Fibroblast of skin of left biceps (primary cell): ENCODE measurements around the gene LSM4.

Experiments
- DNase-seq, 2 experiments: peaks; one replicate each; pipeline ENCODE4 v3.0.0-alpha.2; 2013; ENCODE audit warnings: low read depth in 2 of 2

LSM4 gene

DNA sequence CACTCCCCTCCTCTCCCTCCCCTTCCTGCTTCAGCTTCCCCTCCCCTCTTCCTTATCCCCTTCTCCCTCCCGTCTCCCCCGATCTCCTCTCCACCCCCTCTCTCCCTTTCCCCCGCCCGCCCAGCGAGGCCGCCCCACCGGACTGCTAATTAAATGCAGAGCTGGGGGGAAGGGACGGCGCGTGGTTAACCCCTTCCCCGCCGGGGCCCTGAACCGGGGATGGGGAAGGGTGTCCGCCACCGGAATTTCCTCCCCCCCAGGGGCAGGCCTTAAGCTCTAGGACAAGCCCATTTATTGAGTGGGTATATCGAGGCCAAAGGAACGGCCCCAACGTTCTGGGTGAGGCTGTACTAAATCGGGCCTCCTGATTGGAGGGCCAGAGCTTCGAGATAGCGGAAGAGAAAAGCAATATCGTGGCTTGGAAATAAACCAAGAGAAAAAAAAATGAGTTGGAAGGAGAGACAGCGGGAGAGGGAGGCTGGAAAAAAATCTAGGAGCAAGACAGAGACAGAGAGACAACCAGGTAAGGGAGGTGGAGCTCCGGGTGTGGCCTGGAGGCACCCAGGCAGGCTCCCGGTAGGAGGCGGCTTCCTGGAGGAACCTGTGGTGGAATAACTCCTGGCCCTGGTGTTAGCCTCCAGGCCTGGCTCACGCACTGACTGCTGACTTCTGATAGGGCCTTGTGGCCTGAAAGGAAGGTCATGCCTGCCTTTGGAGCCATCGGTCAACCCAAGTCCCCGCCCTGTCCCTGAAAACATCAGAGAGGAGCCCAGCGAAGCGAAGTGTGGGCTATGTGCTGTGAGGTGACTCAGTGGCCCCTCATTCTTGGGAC, 29.9 kb downstream of the LSM4 start:
- DNase-seq, result peak; percentile 72 to 78

DNA sequence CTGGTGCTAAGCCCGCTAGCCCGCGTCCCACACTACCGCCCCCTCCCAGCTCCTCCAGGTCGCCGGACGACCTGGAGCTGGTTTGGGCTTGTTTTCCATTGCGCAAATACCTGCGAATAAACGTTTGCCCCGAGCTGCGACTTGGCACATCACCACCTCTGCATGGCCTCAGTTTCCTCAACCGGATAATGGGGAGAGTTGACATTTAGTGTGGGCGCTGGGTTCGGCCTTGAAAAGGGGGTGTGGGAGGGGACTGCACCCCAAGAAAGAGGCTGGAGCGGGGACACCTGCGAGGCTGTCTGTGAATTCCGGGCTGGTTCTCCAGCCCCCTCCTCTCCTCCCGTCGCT, 30.4 kb downstream of the LSM4 start:
- no peak for DNase-seq

DNA sequence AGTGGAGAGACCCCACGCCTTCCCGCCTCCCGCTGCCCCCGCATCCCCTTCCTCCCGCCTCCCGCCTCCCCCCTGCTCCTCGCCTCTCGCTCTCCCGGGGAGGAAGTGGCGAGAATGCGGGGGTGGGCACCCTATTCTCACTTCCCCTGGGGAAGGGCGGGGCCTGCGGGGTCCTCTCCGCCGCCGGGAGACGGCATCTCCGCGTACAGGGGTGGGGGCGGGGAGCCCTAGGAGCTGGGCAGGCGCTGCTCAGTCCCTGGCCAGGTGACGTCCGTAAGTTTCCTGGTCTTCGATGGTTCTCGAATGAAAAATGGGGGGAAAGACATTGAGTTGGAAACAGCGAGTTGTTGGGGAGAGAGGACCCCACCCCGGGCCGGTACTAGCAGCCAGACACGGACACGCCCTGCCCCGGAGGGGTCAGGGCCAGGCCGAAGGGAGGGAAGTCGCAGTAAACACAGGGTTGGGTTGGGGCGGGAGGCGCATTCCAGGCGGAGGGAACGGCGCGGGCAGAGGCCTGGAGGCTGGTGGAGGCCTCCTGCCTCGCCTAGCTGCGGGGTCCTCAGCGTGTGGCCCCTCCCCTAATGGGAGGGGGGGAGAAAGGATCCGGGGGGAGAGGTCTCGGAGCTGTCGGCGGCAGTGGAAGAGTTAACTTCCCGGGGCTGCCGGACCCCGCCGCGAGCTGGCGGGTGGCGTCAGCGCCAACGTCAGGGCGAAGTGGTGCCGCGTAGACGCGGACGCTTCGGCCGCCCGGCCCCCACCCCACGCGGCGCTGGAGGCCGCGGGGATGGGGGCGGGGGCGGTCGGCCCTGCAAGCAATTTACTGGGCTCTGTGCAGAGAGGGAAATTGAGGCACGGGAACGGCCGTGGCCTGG, 31.1 kb downstream of the LSM4 start:
- peak in 1 of 2 experiments; percentile 50 for DNase-seq

DNA sequence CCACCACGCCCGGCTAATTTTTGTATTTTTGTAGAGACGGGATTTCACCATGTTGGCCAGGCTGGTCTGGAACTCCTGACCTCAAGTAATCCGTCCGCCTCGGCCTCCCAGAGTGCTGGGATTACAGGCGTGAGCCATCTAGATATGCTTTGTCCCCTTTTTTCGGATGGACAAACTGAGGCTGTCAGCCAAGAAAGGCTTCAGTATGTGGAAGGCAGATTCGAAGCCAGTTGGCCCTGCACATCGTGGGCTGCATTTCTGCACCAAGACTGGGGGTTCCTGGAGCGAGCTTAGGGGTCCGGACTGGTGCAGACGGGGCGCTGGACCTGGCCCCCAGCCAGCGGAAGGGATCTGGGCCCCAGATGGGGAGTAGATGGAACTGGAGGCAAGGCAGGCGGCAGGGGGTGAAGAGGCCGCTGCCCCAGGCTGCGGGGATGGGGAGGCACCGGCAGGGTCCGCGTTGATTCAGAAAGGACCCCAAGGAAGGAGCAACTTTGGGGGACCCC, 31.8 kb downstream of the LSM4 start:
- no peak for DNase-seq

DNA sequence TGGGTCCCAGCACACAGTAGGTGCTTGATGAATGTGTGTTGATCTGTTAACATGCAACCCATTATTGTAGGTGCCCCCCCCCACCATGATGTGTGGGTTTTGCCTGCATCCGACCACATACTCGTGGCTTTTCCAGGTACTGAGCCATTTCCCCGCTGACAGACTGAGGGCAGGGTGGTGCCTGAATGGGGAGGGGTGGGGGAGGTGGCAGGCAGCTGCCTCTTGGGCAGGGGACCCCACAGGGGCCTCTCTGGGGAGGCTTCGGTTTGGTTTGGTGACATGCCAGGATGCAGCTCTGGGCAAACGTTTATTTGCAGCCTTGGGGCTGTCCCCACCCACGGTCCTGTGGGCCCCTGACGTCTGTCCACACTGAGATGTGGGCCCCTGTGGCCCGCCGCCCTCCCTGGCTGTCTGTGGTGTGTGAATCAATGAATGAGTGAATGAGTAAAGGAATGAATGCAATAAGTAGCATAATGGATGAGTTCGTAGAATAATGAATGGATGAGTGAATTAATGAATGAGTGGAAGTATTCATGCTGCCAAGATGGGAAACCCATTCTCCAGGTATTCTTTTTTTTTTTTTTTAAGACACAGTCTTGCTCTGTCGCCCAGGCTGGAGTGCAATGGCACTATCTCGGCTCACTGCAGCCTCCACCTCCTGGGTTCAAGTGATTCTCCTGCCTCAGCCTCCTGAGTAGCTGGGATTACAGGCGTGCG, 32.4 kb downstream of the LSM4 start:
- no peak for DNase-seq

DNA sequence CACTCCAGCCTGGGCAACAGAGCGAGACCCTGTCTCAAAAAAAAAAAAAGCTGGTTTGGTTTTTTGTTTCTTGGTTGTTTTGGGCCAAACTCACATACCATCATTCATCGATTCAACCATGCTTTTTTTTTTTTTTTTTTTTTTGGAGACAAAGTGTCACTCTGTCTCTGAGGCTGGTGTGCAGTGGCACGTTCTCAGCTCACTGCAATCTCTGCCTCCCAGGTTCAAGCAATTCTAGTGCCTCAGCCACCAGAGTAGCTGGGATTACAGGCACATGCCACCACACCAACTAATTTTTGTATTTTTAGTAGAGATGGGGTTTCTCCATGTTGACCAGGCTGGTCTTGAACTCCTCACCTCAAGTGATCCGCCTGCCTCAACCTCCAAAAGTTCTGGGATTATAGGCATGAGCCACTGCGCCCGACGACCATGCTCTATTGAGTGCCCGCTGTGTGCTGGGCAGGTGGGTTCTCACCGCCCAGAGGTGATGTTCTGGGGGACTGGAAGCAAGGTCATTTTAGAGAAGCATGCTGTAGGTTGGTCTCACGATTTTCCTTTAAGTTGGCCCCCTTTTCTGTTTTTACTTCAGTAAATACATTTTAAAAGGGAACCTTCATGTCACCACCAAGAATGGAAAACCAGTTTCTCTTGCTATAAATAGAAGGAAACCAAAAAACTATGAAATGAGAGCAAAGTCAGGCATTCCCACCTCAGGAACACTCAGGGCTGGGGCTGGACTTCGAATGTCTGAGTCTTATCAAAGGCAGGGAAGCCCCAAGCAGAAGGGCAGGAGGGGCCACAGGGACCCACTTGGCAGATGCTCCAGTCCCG, 33.2 kb downstream of the LSM4 start:
- no peak for DNase-seq

DNA sequence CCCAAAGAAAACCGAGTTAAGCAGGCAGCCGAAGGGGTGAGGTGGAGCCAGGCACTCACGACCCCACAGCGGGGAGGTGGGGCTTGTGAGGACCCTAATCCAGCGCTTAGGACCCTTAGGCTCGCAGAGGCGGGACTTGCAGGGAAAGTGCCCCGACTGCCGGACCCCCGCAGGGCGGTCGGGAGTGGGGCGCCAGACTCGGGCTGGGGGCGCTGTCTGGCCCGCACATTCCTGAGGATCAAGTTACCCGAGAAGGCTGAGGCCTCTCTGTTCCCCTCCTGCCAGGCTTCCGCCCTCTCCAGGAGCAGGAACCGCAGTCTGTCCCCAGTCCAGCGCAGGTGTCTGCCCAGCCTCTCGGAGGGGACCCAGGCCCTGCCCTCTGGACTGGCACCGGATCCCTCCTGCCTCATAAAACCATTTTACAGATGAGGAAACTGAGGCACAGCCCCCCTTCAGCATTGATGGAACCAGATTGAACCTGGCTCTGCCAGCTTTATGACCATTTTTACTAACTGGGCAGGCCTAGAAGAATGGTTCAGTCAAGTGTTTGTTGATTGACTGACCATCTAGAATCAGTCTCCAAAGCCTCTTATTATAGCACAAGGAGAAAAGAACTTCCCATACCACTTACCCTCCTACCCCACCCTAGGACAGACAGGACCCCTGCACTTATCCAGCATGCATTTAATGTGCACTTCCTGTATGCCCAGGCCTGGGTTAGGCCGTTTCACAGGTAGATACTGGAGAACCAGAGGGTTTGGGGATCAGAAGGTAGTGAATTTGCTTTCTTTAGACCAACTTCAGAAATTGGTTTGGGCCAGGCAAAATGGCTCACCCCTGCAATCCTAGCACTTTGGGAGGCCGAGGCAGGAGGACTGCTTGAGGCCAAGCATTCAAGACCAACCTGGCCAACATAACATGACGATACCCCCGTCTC, 34.8 kb downstream of the LSM4 start:
- no peak for DNase-seq

DNA sequence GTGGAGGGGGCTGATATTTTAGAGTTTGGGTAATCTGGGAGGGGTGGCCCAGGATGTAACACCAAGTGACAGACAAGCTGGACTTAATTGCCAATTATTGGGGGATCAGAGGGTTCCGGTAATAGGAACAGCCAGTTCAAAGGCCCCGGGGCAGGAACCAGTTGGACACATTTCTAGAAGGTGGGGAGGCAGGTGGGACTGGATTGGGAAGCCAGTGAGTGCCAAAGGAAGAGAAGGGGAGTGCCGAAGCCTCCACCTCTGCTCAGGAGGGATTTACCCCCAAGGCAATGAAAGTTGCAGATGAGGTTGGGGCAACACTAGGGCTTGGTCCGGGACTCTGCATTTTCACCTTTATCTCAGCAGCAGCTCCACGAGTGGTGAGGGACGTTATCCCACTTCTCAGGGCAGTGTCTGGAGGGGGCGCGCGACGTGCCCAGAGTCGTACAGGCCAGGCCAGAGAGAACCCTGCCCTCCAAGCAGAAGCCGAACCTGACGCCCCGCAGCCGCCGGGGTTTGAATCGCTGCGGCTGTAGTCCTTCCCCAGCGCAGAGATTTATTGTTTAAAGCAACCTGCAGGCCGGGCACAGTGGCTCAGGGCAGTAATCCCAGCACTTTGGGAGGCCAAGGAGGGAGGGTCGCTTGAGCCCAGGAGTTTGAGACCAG, 35.8 kb downstream of the LSM4 start:
- no peak for DNase-seq

DNA sequence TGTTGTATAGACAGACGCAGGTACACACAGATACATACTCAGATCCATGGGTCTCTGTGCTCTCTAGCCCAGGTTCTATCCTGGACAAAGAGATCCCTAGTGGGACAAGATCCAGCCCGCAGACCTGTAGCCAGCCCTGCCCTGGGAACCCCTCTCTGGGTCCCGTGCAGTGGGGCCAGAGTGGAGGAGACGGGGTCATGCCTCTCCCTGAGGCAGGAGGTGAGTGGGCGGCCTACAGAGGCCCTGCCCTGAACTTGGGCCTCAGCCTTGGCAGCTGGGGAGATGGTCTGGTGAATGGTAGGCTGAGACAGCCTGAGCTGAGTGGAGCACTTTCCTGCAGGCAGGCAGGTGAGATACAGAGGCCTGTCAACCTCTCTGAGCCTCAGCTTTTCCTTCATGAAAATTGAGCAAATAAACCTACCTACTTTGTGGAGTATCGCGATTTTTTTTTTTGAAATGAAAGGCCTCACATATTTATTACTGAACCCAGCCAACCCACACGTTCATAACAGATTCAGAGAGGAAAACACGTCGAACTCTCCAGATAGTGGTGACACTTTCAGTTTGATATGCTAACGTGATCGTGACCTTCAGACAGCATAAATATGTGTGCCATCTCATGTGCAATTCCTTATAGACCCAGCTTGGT, 38.0 kb downstream of the LSM4 start:
- DNase-seq, result no peak

DNA sequence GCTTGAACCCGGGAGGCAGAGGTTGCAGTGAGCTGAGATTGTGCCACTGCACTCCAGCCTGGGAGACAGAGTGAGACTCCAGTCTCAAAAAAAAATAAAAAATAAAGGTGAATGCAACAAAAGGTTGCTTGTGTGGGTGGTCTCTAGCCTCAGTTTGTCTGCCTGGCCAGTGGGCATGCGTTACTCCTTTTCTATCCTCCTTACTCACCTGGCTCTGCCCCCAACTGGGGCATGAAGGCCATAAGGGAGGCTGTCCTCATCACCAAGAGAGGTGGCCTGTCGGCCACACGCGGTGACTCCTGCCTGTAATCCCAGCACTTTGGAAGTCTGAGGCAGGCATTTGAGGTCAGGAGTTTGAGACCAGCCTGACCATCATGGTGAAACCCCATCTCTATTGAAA, 39.5 kb downstream of the LSM4 start:
- no peak for DNase-seq

DNA sequence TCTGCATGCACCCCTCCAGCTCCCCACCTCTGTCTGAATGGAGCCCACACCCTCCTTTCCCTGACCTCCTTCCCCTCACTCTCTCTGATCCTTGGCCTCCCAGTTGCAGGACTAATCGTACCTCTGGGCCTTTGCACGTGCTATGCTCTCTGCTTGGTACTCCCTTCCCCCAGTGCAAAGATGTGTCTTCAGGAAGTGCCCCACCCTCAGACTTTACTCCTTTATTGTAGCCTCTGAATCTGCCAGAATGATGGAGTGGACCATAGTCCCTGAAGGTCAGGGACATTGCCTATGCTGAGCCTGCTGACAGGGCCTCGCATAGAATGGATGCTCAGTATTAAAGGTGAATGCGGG, 40.1 kb downstream of the LSM4 start:
- DNase-seq, result no peak

DNA sequence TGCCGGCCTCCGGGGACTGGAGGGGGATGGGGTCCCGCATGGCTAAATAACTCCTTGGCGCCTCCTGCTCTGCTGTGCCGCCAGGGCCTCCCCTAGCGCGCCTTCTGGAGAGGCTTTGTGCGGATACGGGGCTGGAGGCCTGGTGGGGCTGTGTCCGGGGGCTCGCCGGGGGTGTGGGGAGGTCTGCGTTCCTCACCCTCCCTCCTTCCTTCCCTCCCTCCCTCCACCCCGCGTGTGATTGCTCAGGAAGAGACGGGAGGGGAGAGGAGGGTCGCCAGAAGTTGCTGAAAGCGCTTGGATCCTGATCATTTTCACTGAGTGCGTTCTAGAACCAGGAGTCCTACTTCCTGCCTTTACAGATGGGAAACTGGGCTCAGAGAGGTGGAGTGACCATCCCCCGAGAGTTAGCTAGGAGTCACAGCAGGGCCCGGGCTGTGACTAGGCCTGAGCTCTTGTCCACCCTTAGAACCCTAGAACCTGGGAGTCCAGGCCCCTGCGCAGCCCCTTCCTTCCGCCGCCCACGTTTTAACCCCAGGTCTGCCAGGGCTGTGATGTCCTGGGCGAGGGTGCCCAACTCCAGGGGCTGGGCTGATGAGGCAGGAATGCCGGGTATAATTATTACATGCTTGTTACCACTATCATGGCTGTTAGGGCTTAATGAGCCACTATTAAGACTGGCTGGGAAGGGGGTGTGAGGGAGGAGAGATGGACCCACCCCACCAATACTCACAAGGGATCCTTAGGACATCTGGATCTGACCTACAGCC, 40.7 kb downstream of the LSM4 start:
- DNase-seq, result no peak

DNA sequence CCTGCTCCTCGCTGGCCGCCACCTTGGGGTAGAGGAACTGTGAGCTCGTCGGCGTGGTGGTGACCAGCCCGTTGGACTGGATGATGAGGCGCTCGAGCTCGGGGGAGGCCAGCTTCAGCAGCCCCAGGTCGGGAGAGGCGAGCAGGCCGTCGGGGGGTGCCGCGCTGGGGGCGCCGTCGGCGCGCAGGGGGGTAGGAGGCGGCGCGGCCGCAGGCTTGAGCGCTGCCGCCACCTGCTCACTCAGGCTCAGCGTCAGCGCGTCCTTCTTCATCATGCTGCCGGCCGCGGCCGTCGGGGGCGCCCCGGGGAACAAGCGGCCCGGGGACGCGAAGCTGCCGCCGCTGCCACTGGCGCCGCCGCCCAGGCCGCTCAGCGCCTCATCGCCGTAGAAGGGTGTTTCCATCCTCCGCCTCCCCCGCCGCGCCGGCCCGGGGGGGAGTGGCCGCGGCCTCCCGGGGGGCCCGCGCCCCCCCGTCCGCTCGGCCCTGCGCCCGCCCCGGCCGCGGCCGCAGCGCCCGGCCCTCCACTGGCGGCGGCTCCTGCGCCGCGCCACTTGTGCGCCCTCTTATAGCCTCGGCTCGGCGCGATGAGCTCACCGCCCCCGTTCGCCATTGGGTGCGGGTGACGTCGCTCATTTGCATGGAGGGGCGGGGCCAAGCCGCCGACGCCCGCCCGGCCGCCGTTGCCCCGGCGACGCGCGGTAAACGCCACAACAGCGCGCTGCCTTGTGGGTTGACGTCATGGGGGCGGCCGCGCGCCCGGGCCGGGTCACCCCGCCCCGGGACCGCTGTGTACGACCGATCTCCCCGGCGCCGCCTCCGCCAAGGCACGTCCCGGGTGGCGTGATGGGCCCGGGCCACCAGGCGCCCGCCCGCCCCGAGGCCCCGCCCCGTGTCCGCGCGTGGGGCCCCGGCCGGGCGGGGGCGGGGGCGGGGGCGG, 41.5 kb downstream of the LSM4 start, which contains the start of gene JUND:
Gene JUND (minus strand): TSS at position 541 of the 939 bp plus-strand sequence. CDS start 138 bp downstream, at position 403.
- peak; percentile 97 for DNase-seq

DNA sequence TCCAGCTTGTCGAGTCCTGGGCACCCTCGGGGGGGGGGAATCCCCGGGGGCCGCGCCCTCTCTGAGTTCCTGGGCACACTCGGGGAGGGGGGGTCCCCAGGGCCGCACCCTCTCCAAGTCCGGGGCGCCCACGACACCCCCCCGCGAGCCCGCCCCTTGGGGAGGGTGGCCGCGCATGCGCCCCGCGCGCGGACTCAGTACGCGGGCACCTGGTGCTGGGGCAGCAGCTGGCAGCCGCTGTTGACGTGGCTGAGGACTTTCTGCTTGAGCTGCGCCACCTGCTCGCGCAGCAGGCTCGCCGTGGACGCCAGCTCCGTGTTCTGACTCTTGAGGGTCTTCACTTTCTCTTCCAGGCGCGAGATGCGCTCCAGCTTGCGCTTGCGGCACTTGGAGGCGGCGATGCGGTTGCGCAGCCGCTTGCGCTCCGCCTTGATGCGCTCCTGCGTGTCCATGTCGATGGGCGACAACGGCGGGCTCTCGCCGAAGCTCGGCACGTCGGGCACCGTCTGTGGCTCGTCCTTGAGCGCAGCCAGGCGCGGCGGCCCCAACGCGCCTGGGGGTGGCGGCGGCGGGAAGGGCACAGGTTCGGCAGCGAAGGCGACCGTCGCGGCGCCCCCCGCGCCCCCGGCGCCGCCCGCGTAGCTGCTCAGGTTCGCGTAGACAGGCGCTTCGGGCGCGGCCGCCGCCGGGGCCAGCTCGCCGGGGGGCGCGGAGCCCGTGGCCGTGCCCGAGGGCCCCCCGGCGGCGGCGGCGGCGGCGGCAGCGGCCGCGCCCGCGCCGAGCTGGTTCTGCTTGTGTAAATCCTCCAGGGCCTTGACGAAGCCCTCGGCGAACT, 42.4 kb downstream of the LSM4 start:
- DNase-seq, result no peak

DNA sequence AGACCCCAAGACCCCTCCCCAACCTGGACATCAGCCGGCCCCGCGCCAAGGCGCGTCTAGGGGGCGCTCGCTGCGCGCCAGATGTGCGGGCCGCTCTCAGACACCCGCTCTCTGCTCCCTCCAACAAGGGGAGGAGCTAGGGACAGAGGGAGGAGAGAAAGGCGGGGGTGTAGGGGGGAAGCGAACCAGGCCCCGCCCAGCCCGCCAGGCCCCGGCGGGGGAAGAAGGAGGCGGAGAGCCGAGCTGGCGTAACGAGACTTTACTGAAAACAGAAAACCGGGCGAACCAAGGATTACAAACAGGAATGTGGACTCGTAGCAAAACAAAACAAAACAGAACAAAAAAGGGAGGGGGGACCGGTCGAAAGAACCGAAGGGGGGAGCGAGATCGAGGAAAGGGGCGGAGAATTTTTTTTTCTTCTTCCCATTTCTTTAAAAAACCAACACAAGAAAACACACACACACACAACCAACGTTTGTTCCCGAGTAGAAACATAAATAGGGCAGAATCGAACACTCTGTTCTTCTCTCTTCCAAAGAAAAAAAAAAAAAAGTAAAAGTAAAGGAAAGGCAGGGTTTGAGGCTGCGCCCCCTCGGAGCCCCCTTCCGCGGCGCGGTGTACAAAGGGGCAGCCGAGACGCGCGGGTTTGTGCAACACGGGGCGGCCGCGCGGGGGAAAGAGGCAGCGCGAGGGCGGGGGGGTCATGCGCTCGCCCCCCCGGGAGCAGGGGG, 43.2 kb downstream of the LSM4 start:
- peak; percentile 87 for DNase-seq

DNA sequence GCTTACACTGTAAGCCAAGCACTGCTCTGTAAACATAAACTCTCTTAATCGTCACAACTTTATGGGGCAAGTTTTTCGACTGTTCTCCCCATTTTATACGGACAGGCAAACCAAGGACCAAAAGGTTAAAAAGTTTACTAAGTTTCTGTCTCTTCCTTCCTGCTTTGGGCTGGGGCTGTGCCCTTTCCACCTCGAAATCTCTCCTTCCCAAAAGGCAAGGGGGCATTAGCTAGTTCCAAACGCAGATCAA, 43.7 kb downstream of the LSM4 start:
- DNase-seq, result no peak
